ENCODE measurements around the gene TMEM143. TPM values are rescaled to one million over a fixed set of nuclear protein-coding genes. Genes with fewer than 3 reads are reported as not detected.
"Not testable (repeated sequence)": the region's sequence is repeated elsewhere in the genome, so short reads cannot be mapped to it uniquely, and the experiment has no call there.

The TMEM143 gene
- polyA plus RNA-seq, 2 donors = 4.0 to 9.1 TPM

- H3K36me3 ChIP-seq (ENCODE audit: control insufficient read depth in 2 of 2, insufficient read depth in 2 of 2, low read length in 1 of 2); H3K4me3 ChIP-seq (ENCODE audit: low read depth in 1 of 2, low read length in 2 of 2); H3K9me3 ChIP-seq (ENCODE audit: control insufficient read depth in 2 of 2, insufficient read depth in 1 of 2, low read depth in 1 of 2, low read length in 1 of 2); H3K4me1 ChIP-seq (ENCODE audit: control insufficient read depth in 2 of 2, insufficient read depth in 2 of 2, low read length in 1 of 2); H3K27ac ChIP-seq (ENCODE audit: low read depth in 2 of 2, low read length in 1 of 2); H3K27me3 ChIP-seq (ENCODE audit: control insufficient read depth in 1 of 2, insufficient read depth in 2 of 2, low read length in 2 of 2): not testable (repeated sequence)
- 31 to 35% methylated on average over 11 of the region's 11 CpGs for WGBS, 2 donors
These were observed 72.3 kb downstream of the TMEM143 start for GRCh38 chr19:48291489-48291815.

- no peaks in the 10 kb centered on the region for H3K36me3 ChIP-seq (ENCODE audit: control insufficient read depth in 2 of 2, insufficient read depth in 2 of 2, low read length in 1 of 2)
- H3K27ac ChIP-seq (ENCODE audit: low read depth in 2 of 2, low read length in 1 of 2) = no peak overlapping the region
- H3K4me3 ChIP-seq (ENCODE audit: low read depth in 1 of 2, low read length in 2 of 2) = peak overlapping the region; percentile 13 to 28
- H3K4me1 ChIP-seq (ENCODE audit: control insufficient read depth in 2 of 2, insufficient read depth in 2 of 2, low read length in 1 of 2) = peaks cover 0 to 3% of the 10 kb centered on the region in 2 donors
- H3K9me3 ChIP-seq (ENCODE audit: control insufficient read depth in 2 of 2, insufficient read depth in 1 of 2, low read depth in 1 of 2, low read length in 1 of 2) = no peaks in the 10 kb centered on the region
- H3K27me3 ChIP-seq (ENCODE audit: control insufficient read depth in 1 of 2, insufficient read depth in 2 of 2, low read length in 2 of 2) = no peaks in the 10 kb centered on the region
- 1% methylated on average over 45 of the region's 45 CpGs for WGBS, 2 donors
These were observed 72.8 kb downstream of the TMEM143 start for GRCh38 chr19:48290771-48291488.

- Histone ChIP-seq H3K9me3 (ENCODE audit: control insufficient read depth in 2 of 2, insufficient read depth in 1 of 2, low read depth in 1 of 2, low read length in 1 of 2) (peaks cover 0 to 2% of the 10 kb centered on the region in 2 donors), H3K27ac (ENCODE audit: low read depth in 2 of 2, low read length in 1 of 2) (no peak overlapping the region), H3K36me3 (ENCODE audit: control insufficient read depth in 2 of 2, insufficient read depth in 2 of 2, low read length in 1 of 2) (no peaks in the 10 kb centered on the region), H3K4me1 (ENCODE audit: control insufficient read depth in 2 of 2, insufficient read depth in 2 of 2, low read length in 1 of 2) (peaks cover 0 to 3% of the 10 kb centered on the region in 2 donors), H3K27me3 (ENCODE audit: control insufficient read depth in 1 of 2, insufficient read depth in 2 of 2, low read length in 2 of 2) (no peaks in the 10 kb centered on the region), H3K4me3 (ENCODE audit: low read depth in 1 of 2, low read length in 2 of 2) (no peak overlapping the region)
- WGBS, 2 donors = 6 to 15% methylated on average over 9 to 10 of the region's 10 CpGs
These were observed 73.4 kb downstream of the TMEM143 start for GRCh38 chr19:48290401-48290770.

- H3K4me1 ChIP-seq (ENCODE audit: control insufficient read depth in 2 of 2, insufficient read depth in 2 of 2, low read length in 1 of 2) = peaks cover 0 to 3% of the 10 kb centered on the region in 2 donors
- no peak overlapping the region for H3K27ac ChIP-seq (ENCODE audit: low read depth in 2 of 2, low read length in 1 of 2)
- H3K9me3 ChIP-seq (ENCODE audit: control insufficient read depth in 2 of 2, insufficient read depth in 1 of 2, low read depth in 1 of 2, low read length in 1 of 2) = peaks cover 0 to 7% of the 10 kb centered on the region in 2 donors
- H3K36me3 ChIP-seq (ENCODE audit: control insufficient read depth in 2 of 2, insufficient read depth in 2 of 2, low read length in 1 of 2) = no peaks in the 10 kb centered on the region
- 91 to 92% methylated on average over 3 of the region's 3 CpGs for WGBS, 2 donors
- H3K27me3 ChIP-seq (ENCODE audit: control insufficient read depth in 1 of 2, insufficient read depth in 2 of 2, low read length in 2 of 2) = no peaks in the 10 kb centered on the region
- H3K4me3 ChIP-seq (ENCODE audit: low read depth in 1 of 2, low read length in 2 of 2) = no peak overlapping the region
These were observed 76.0 kb downstream of the TMEM143 start for GRCh38 chr19:48287748-48288147.

- H3K4me1 ChIP-seq (ENCODE audit: control insufficient read depth in 2 of 2, insufficient read depth in 2 of 2, low read length in 1 of 2) = no peaks in the 10 kb centered on the region
- peaks cover 0 to 7% of the 10 kb centered on the region in 2 donors for H3K9me3 ChIP-seq (ENCODE audit: control insufficient read depth in 2 of 2, insufficient read depth in 1 of 2, low read depth in 1 of 2, low read length in 1 of 2)
- no peak overlapping the region for H3K4me3 ChIP-seq (ENCODE audit: low read depth in 1 of 2, low read length in 2 of 2)
- 79 to 80% methylated on average over 4 of the region's 4 CpGs for WGBS, 2 donors
- H3K27me3 ChIP-seq (ENCODE audit: control insufficient read depth in 1 of 2, insufficient read depth in 2 of 2, low read length in 2 of 2) = no peaks in the 10 kb centered on the region
- no peak overlapping the region for H3K27ac ChIP-seq (ENCODE audit: low read depth in 2 of 2, low read length in 1 of 2)
- H3K36me3 ChIP-seq (ENCODE audit: control insufficient read depth in 2 of 2, insufficient read depth in 2 of 2, low read length in 1 of 2) = no peaks in the 10 kb centered on the region
These were observed 78.8 kb downstream of the TMEM143 start for GRCh38 chr19:48284896-48285295.

GRCh38 chr19:48283908-48284307 lies 79.8 kb downstream of the TMEM143 start:
- Histone ChIP-seq H3K36me3 (ENCODE audit: control insufficient read depth in 2 of 2, insufficient read depth in 2 of 2, low read length in 1 of 2) (no peaks in the 10 kb centered on the region), H3K4me1 (ENCODE audit: control insufficient read depth in 2 of 2, insufficient read depth in 2 of 2, low read length in 1 of 2) (no peaks in the 10 kb centered on the region), H3K27ac (ENCODE audit: low read depth in 2 of 2, low read length in 1 of 2) (no peak overlapping the region), H3K9me3 (ENCODE audit: control insufficient read depth in 2 of 2, insufficient read depth in 1 of 2, low read depth in 1 of 2, low read length in 1 of 2) (peaks cover 0 to 7% of the 10 kb centered on the region in 2 donors), H3K27me3 (ENCODE audit: control insufficient read depth in 1 of 2, insufficient read depth in 2 of 2, low read length in 2 of 2) (no peaks in the 10 kb centered on the region), H3K4me3 (ENCODE audit: low read depth in 1 of 2, low read length in 2 of 2) (no peak overlapping the region)
- 95 to 96% methylated on average over 7 of the region's 7 CpGs for WGBS, 2 donors

Other genes starting within 250 kb of the TMEM143 start
- gene LIG1, start 193.6 kb downstream of the TMEM143 start, polyA plus RNA-seq = 10 to 100 TPM; 31.2 to 53.3 TPM
- 1 to 10 TPM; 3.2 TPM for gene ZSWIM9, start 193.3 kb downstream of the TMEM143 start, polyA plus RNA-seq
- gene CARD8, start 108.0 kb downstream of the TMEM143 start, polyA plus RNA-seq = 10 to 100 TPM in 1 of 2 donors, 1 to 10 TPM in 1; 9.6 to 13.2 TPM
- gene ZNF114, start 93.9 kb downstream of the TMEM143 start, polyA plus RNA-seq = under 1 TPM; 0.14 TPM
- 10 to 100 TPM; 17.6 to 21.5 TPM for gene EMP3, start 38.4 kb downstream of the TMEM143 start, polyA plus RNA-seq
- gene SYNGR4, start 427 bp upstream of the TMEM143 start, polyA plus RNA-seq = not detected
- gene KDELR1, start 27.6 kb upstream of the TMEM143 start, polyA plus RNA-seq = 10 to 100 TPM; 62.7 to 70.2 TPM
- gene GRIN2D, start 29.7 kb upstream of the TMEM143 start, polyA plus RNA-seq = under 1 TPM; 0.06 to 0.08 TPM
- gene GRWD1, start 82.0 kb upstream of the TMEM143 start, polyA plus RNA-seq = 10 to 100 TPM in 1 of 2 donors, 1 to 10 TPM in 1; 6.2 to 18.1 TPM
- 1 to 10 TPM in 1 of 2 donors, under 1 TPM in 1; 0.54 to 1.0 TPM for gene KCNJ14, start 91.6 kb upstream of the TMEM143 start, polyA plus RNA-seq
- 10 to 100 TPM; 52.2 to 59.3 TPM for gene CYTH2, start 105.4 kb upstream of the TMEM143 start, polyA plus RNA-seq
- gene LMTK3, start 147.9 kb upstream of the TMEM143 start, polyA plus RNA-seq = 1 to 10 TPM; 2.9 to 7.5 TPM
- 100 to 1,000 TPM; 295 to 320 TPM for gene SULT2B1, start 188.2 kb upstream of the TMEM143 start, polyA plus RNA-seq
- 1 to 10 TPM; 1.2 to 1.9 TPM for gene SPACA4, start 242.8 kb upstream of the TMEM143 start, polyA plus RNA-seq